LHCN-M2 (cell line): Measurements from ENCODE around the gene PGBD5. TPM values are rescaled to one million over a fixed set of nuclear protein-coding genes. Genes with fewer than 3 reads are reported as not detected.

Experiments used
- DNase-seq: peaks from one replicate; pipeline ENCODE4 v3.0.0-alpha.2; 2012; ENCODE audit warnings: low read depth
- total RNA-seq: library from RNA; depleted of rRNA; stranded (reverse); fragments of >200 nt; gene quantifications from 2 replicates; pipeline ENCODE4 v1.2.3, GENCODE V29; 2014

The PGBD5 gene
- total RNA-seq, 1 experiment from 2014 or later = 0.29 TPM

DNA sequence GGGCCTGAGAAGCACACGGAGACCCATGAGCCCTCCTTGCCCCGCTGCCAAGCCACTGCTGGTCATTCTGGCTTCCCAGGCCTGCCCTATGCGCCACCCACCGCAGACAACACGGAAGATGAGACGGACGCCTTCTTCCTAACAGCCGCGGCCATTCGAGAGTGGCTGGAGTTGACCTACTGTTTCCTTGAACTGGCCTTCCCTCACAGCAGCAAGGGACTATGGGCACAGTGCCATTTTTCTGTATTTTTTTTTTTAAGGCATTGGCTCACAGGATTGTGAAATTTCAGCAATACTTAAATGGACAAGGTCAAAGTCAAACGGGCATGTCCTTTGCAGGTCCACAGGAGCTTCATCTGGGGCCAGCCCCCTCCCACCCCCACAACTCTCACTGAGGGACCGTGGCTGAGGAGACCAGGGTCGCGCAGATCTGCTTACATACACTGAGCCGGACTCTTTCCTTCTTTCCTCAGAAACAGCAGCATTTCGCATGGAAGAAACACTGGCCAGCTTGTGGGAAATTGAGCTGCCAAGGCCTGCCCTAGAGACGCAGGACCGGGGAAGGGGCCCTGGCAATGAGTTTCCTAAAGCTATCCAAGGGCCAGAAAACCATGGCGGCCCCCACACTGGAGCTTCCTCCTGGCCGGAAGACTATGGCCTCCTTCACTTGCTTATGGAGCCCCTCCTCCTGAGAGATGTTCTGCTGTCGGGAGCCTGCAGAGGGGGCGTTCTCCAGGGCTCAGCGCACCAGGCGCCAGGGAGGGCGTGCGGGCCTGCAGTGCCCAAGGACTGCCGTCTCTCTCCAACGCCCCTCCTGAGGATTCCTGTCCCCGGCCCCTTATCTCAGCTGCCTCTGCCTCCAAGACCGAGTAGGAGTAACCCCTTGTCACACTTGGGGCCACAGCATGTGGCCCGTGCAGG is 98.9 kb downstream of the PGBD5 start:
- no peak for DNase-seq

DNA sequence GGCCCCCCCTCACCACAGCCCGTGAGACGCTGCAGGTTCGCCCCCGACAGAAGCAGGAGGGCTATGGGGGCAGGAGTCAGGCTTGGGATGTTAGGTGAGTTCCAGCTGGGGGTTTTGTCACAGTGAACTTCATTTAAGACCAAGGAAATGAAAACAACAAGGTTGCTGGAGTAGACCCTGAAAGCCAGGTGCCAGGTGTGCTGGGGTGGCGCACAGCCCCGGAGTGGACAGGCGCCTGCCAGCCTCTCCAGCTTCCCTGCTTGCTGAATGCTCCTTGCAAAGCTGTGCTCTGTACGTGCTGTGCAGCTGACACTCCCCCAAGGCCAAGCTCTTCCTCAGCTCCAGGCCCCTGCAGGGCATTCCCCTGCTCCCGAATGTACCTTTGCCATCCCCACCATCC is 102.4 kb downstream of the PGBD5 start:
- DNase-seq = no peak

DNA sequence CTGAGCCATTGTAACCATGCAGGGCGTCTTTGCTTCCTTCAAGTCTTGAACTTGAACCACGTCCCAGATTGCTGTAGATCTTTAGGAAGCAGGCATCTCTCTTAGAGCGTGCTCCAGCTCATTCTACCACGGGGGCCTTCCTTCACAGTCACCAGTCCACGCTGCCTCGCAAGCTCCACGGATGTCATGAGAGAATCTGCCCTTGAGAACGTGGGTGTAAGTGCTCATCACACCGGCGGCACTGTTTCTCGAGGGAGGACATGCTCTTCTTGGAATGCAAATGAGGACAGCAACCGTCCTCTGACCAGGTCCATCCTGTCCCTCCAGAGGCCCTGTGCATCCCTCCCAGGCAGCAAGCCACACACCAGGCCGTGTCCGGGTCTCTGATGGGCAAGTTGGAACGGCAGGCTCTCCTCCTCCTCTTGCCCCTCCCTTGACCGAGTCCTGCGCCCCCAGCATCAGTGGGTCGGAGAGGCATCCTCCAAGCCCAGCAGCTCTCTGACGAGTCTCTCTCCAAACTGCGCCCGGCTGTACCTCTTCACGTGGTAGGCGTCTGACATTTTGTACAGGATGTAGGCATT is 103.1 kb downstream of the PGBD5 start:
- DNase-seq = no peak

DNA sequence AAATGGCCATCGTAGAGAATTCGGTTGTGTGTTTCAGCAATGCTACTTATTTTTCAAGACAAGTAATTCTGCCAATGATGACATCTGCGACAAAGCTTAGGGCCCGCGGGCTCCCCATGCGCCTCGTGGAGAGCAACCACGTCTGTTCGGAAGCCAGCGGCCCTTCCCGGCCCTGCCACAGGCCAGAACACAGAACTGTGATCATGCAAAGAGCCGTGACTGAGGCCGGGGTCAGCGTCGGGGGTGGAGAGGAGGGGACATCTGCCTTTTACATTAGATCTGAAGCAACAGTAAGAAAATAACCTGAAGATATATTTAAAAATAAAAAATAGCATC is 103.7 kb downstream of the PGBD5 start:
- no peak for DNase-seq

DNA sequence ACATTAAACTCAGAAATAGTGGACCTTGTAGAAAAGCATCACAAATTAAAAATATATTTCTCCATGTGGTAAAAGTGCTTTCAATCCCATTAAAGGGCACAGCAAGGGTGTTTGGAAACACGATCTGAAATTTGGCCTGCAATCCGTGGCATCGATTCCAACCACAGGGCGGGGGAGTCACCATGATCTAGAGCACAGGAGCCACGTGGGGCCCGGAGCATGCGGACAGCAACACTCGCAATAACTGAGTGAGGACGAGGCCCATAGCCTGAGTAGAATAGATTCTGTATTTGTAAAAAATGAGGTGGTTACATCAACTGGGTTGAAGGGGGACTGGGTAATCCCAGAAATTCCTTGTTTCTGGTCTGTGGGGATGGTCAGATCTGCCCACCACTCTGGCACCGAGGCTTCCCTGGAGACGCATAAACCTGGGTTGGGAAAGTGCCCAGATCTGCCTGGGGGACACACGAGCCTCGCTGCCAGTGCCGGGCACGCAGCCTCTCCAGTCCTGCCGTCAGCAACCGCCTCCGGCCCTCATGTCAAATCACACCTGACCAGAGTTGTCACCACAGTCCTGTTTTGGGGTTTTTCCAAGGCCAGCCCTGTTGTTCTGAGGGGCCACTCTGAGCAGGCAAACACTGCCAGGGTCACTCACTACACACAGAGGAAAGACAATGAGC is 104.3 kb downstream of the PGBD5 start:
- no peak for DNase-seq

DNA sequence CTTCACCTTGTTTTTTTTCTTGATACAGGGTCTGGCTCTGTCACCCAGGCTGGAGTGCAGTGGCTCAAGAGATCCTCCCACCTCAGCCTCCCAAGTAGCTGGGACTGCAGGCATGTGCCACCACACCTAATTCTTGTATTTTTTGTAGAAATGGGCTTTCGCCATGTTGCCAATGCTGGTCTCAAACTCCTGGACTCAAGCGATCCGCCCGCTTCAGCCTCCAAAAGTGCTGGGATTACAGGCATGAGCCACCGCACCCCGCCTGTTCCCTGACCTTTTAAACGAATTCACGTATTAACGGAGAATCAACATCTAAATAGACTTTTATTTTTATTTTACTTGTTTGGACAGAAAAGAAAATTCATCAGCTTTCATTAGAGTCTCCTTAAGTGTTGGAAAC is 104.8 kb downstream of the PGBD5 start:
- DNase-seq = no peak

DNA sequence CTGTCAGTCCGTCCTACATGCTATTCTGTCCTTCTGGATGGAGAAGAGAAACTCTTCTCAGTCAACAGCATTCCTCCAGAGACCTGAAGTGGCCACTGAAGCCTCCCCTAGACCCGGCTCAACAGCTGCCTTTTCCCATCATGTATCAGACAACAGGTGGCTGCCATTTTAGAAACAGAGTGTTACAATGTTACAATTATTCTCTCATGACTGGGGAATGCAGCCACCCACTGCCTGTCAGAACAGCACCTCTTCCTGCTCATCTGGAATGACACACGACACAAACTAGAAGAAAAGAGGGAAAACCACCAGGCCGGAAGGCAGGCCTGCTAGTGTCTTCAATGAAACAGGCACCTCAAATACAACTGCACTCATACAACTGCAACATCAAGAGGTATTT is 105.3 kb downstream of the PGBD5 start:
- DNase-seq = peak; percentile 90

DNA sequence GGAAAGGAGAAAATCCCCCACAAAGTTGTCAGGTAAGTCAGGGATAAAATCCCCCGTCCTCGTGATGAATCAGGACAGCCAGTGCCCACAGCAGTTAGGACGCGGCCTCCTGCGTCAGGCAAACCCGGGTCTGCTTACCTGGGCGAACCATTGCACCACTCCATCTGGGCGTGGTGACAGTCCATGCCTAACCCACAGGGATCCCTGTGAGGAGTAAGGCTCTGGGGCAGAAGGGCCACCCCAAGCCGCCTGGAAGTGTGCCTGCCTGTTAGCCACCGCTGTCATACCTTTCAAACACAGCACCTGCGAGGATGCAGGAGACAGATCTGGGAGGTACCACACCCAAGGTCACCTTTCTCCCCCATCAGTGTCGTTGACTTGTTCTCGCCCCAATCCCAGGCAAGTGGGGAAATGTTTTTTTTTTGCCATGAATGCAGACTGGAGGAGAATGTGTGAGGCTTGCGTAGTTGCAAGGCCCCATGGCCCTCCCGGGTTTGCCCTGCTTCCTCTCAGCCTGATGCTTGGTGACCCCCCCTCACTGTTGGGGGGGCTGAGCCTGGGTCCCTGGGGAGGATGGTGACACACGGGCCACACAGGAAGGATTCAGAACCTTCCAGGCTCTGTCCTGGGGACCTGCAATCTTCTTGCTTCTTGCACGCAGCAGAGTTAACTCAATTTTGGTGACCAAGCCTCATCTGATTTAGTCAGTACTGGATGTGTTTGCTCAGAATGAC is 107.0 kb downstream of the PGBD5 start:
- DNase-seq = no peak

DNA sequence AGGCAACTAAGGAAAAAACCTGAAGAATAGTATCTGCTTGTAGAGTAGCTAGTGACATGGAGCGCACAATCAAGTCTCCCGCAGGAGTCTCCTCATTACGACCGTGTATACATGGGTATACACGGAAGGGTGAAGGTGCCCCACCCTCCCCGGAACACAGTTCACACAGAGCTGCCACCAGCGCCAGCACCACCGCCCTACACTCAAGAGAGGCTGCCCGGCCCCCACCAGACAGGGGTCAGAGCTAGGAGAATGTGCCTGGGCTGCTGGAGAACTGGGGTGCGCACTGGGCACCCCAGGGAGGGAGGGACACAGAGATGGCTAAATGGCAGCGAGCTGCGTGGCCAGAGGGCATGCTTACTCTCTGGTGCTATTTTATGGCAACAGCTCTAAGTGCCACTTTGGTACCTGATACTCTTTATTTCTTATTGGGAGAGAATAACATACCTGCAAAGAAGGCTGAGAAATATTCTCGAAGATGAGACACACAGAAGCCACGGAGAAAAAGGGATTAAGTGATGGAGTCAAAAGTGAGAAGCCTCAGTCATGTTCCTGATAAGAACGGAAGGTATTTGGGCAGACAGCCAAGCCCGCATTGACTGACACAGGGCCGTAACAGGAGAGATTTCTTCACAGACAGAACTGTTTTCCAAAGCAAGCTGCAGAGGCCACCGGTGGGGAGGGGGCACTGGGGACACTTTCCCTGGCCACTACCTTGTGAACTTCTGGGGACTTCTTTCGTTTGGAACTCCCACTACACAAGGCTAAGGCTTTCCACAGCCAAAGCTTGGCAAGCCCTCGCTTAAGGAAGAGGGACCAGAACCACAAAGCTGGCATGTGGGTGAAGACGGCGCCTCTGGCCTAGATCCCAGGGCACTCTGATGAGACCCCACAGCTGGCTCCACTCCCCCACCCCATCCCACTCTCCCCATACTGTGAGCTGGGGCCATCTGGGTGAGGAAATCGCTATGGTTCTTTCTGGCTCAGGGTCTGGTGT is 108.0 kb downstream of the PGBD5 start:
- DNase-seq = no peak

DNA sequence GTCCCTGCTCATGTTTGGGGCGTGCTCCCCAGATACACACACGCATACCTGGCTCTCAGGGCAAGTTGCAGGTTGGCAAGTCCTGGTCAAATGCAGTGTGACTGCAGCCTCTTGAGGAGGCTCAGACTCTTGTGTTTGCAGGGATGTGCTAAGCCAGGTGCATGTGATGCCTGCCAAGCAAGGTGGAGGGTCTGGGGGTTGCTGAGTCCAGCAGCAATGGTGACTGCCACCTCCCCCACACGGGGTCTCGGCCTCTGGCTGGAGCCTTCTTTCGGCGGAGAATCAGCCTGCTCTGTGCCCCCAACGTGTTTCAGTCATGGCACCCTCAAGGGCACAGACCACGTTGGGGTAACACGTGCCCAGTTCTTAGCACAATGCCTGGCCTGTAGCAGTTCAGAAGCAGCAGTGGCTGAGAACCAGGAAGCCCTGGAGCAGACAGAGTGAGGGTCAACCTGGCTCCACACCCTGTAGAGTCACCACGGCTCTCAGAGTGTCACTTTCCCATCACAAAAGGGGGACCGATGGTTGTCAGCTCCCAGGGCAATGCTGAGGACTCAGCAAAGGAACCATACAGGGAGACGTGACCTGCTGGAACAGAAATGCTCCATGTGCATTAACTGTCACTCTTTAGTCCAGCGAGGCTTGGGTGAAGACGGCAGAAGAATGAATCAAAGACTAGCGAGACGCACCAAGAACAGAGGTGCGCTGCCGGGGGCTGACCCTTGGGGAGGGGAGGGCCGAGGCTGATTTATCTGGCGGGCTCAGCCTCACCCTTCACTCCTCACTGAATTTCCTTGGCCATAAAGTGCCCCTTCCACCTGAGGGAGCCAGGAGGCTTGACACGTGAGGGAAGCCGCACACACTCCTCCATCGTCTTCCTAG is 109.0 kb downstream of the PGBD5 start:
- no peak for DNase-seq

DNA sequence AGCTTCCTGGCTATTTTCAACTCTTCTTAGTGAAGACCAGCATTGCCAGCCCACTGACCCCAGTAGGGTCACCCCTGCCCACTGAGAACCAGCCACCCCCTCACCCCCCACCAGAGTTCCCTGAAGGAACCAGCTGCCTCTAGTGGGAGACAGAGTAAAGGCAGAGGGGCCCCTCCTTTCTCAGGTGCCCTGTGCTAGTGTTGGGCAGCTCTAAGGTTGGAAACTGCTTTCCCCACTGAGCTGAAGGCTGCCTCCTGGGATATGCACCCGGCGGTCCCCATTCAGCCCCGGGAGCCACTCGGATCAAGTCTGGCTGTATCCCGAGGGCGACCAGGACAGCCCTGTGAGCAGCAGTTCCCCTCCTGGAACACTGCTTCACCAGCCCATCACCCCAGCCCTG is 111.0 kb downstream of the PGBD5 start:
- no peak for DNase-seq

DNA sequence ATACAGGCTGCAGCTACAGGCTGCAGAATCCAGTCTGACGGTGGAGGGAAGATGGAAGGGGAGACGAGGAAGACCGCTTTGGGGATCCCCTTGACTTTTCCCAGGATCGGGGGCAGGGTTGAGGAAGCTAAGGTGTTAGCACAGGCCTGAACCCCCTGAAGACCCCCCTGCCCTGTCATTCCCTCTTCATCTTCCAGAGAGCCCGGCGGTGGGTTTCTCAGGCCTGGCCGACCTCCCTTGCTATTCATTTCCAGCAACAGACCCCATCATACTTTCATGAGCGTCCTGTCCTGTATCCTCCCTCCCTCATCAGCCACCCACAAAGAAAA is 112.0 kb downstream of the PGBD5 start:
- DNase-seq = no peak

DNA sequence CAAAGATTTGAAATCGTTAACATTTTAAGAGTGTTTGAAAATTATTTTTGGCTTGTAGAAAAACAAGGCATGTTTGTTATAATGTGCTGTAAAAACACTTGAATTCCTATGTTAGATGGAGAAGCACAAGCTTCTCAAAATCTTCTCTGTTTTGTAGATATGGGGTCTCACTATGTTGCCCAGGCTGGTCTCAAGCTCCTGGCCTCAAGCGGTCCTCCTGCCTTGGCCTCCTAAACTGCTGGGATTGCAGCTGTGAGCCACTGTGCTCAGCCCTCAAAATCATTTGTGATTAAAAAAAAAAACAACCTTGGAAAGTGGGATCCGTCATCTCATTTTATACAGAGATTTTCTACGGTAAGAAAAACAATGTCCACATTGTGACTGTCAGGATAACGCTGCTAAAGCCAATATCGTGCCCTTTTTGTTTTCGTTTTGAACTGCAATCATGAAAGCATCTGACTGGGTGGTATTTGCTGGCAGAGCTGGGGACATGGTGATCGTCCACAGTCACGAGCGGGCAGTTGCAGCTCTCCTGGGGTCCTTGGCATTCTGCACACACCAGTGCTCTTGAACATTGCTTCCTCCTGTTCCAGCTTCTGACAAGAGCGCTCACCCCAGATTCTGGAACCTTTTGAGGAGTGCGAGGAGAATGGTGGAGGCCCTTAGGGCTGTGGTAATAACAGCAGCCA is 112.5 kb downstream of the PGBD5 start:
- DNase-seq = no peak

DNA sequence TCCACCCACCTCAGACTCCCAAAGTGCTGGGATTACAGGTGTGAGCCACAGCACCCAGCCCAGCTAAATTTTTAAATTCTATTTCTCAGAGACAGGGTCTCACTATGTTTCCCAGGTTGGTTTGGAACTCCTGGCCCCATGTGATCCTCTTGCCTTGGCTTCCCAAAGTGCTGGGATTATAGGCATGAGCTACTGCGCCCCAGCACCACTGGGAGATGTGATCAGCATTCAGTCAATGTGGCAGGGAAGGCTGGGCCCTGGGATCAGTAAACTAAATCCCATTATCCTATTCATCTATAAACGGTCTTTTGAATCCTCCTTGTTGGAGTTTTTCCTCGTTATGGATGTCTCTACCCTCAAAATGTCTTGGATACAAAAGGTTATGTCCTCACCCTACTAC is 113.5 kb downstream of the PGBD5 start:
- no peak for DNase-seq

DNA sequence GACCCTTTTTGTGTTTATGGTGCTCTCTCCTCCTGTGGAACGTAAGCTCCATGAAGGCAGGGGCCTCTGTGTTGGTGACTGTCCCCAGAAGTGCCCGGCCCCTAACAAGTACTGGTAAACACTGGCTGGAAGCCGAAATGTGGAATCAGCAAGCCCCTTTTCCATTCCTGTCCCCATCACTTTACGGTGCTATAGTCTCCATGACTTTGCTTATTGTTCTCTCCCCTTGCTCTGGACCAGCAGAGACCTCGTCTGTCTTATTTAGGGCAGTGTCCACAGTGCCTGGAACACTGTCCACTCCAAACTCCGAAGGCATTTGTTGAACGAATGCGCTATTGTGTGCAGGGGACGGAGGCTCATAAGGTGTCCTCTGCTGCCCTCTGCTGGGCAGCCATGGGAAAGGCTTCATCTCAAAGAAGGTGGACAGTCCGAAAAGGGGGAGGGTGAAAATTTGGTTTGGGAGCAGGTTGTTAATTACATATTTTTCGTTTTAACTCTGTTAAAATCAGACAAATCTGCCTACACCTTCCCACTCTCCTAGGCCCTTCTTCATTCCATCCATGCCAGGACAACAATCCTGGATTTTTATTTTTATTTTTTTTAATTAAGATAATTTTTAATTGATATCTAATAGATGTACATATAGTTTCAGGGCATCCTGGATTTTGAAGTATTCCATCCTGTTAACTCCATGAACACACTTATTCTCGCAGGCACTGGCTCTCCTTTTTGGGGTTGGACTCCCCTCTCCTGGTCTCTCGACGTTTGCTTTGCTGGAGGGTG is 115.6 kb downstream of the PGBD5 start:
- DNase-seq = peak; percentile 68

DNA sequence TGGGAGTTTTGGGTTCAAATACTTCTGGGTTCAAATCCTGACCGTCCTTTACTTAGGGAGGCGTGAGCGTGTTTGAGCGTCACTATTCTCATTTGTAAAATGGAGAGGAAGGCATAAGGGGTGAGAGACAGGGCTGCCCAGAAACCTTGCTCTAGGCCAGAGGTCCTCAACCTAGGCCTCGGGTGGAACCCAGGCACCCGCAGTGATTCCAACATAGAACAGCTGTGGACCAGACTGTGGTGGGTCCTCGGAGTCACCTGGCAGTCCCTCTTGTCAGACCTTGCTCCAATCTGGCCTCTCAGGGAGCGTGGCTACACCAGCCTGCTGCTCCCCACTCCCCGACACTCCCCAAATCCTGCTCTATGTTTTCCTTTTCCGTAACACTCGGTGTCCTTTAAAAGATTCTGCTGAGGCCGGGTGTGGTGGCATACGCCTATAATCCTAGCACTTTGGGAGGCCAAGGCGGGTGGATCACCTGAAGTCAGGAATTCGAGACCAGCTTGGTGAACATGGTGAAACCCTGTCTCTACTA is 116.4 kb downstream of the PGBD5 start:
- no peak for DNase-seq

DNA sequence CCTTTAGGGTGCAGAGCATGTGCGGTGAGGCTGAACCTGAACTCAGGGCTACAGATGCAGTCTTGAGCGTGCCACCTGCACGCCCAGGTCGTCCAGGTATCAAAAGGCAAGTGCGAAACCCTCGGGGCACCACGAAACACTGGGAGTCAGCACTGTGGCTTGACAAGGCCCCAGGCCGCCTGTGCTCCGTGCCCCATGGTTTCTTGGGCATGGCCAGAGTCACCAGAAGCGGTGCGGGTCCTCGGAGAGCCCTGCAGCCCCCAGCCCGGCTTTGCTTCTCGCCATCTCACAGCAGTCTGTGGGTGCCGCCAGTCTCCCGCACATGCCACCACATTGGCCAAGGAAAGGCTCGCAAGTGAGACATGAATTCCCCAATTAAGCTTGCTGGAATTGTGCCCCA is 117.3 kb downstream of the PGBD5 start:
- no peak for DNase-seq

DNA sequence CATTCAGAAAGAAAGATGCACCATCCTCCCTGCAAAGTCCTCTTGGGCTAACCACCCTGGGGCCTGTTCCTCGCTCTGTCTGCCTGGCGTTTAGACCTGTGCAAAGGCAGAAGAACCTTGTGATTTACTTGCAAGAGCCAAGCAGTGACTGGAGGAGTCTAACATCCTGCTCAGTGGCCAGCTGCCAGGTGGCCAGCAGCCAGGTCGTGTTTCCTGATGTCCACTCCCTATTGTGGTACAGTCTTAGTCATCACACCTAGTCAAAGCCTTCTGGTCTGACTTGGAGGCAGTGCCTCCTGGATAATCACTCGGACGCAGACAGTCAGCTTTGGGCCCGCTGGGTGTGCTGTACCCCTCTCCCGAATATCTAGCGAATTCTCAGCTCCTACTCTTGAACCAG is 118.1 kb downstream of the PGBD5 start:
- peak; percentile 76 for DNase-seq
